Upper lobe of left lung (tissue), 4 donors: ENCODE measurements around the gene APOBEC3C.

Experiments
- EP300 ChIP-seq, 4 donors: sonication (generic); formaldehyde crosslinking; IDR thresholded peaks; one replicate each; pipeline ENCODE4 v1.5.1; 2017; ENCODE audit warnings: antibody characterized with exemption in 4 of 4, control low read depth in 2 of 4
- POLR2A ChIP-seq, 4 donors: fragments of 450-650 bp; IDR thresholded peaks; one replicate each; pipeline ENCODE4 v1.5.1; 2016 to 2017; ENCODE audit warnings: antibody characterized with exemption in 4 of 4, mild to moderate bottlenecking in 2 of 4
- POLR2AphosphoS5 ChIP-seq, 2 donors: sonication (generic); formaldehyde crosslinking; IDR thresholded peaks; one replicate each; pipeline ENCODE4 v1.5.1; 2017; ENCODE audit warnings: antibody characterized with exemption in 2 of 2
- TF ChIP-seq, protein P1 (sequence below), 6 experiments: fragments of 450-650 bp in 4 of 6; fragments of 200-600 bp in 2 of 6; sonication (generic) in 2 of 6; IDR thresholded peaks; one replicate each; pipeline ENCODE4 v1.5.1; 2016 to 2019; ENCODE audit warnings: antibody characterized with exemption in 6 of 6

DNA sequence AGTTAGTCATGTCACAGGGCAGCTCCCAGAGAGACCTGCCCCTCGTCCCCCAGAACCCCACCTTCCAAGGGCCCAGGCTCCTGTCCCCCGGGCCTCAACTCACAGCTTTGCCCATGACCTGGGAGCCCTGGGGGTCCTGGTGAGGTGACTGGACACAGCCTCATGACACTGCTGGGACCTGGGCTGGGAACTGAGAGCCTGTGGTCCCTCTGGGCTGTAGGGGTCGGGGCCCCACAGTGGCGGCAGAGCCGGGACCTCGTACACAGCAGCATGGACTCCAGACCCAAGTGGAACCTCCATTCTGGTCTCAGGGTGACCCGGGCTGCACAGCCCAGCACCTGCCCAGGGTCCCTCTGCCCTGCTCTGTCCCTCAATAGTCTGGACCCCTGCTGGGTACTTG is 49.8 kb upstream of the APOBEC3C start:
- TF ChIP-seq POLR2AphosphoS5 (IDR thresholded peaks at IDR 0.05) (no peak), POLR2A (IDR thresholded peaks at IDR 0.05) (no peak), EP300 (IDR thresholded peaks at IDR 0.05) (no peak)
- TF ChIP-seq, protein P1, sequence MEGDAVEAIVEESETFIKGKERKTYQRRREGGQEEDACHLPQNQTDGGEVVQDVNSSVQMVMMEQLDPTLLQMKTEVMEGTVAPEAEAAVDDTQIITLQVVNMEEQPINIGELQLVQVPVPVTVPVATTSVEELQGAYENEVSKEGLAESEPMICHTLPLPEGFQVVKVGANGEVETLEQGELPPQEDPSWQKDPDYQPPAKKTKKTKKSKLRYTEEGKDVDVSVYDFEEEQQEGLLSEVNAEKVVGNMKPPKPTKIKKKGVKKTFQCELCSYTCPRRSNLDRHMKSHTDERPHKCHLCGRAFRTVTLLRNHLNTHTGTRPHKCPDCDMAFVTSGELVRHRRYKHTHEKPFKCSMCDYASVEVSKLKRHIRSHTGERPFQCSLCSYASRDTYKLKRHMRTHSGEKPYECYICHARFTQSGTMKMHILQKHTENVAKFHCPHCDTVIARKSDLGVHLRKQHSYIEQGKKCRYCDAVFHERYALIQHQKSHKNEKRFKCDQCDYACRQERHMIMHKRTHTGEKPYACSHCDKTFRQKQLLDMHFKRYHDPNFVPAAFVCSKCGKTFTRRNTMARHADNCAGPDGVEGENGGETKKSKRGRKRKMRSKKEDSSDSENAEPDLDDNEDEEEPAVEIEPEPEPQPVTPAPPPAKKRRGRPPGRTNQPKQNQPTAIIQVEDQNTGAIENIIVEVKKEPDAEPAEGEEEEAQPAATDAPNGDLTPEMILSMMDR (IDR thresholded peaks at IDR 0.05): no peak
